ENCODE results near the gene SMC2. TPM values are rescaled to one million over a fixed set of nuclear protein-coding genes. Genes with fewer than 3 reads are reported as not detected.

Gene SMC2
- total RNA-seq (2022; extraction: Qiagen RNA extraction; ENCODE audit: low read depth): 17.5 to 25.4 TPM (median 22.8 TPM) in 5 replicates

GRCh38 chr9:104093647-104094533 lies at the start of gene SMC2:
SMC2 (plus strand) TSS chr9:104094309; CDS start chr9:104095385, 1,076 bp downstream.

